ENCODE measurements around the gene DALRD3. TPM values are rescaled to one million over a fixed set of nuclear protein-coding genes. Genes with fewer than 3 reads are reported as not detected.

The DALRD3 gene
- polyA plus RNA-seq, 10 donors = 24.6 to 35.1 (median 29.1) TPM

GRCh38 chr3:49006408-49007067, 11.8 kb downstream of the DALRD3 start:
- peak in 1 of 3 donors; percentile 76 for DNase-seq

GRCh38 chr3:49005998-49006397, 12.4 kb downstream of the DALRD3 start:
- no peak for DNase-seq

GRCh38 chr3:49005303-49005680, 13.1 kb downstream of the DALRD3 start:
- DNase-seq = no peak

DNA sequence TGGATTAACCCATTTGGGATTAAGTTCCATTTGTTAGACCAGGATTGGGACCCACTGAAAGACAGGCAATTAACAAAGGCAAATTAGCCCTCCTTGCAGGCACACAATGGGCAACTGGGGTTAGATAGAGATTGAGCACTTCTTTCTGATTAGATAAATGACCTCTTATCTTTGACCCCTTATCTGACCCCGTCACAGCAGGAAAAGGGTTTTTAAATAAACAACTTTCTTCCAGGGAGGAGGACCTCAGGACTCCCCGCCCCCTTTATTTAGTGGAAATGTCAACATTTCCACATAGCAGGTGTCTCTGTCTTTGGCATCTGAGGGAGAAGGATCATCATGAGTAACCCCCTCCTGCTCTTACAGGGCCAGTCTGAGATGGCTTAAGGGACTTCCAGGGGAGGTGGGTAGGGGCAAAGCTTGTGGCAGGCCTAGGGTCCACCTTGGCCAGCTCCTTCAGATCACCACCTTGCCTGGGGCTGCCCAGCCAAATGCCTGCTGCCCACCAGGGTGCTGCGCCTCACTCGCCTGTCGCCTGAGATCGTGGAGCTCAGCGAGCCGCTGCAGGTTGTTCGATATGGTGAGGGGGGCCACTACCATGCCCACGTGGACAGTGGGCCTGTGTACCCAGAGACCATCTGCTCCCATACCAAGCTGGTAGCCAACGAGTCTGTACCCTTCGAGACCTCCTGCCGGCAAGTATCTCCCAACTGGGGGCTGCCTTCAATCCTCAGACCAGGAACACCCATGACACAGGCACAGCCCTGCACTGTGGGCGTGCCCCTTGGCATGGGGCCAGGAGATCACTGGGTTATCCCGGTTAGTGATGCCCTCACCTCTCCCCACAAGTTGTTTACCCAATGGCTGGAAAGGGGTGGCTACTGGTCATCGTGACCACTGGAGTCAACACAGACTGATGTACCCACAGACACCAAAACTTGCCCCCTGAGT, 13.8 kb downstream of the DALRD3 start:
- no peak for DNase-seq

GRCh38 chr3:49001155-49001554, 17.2 kb downstream of the DALRD3 start:
- DNase-seq = no peak

- DNase-seq = no peak
Measured at GRCh38 chr3:48999085-48999858, 19.1 kb downstream of the DALRD3 start.

DNA sequence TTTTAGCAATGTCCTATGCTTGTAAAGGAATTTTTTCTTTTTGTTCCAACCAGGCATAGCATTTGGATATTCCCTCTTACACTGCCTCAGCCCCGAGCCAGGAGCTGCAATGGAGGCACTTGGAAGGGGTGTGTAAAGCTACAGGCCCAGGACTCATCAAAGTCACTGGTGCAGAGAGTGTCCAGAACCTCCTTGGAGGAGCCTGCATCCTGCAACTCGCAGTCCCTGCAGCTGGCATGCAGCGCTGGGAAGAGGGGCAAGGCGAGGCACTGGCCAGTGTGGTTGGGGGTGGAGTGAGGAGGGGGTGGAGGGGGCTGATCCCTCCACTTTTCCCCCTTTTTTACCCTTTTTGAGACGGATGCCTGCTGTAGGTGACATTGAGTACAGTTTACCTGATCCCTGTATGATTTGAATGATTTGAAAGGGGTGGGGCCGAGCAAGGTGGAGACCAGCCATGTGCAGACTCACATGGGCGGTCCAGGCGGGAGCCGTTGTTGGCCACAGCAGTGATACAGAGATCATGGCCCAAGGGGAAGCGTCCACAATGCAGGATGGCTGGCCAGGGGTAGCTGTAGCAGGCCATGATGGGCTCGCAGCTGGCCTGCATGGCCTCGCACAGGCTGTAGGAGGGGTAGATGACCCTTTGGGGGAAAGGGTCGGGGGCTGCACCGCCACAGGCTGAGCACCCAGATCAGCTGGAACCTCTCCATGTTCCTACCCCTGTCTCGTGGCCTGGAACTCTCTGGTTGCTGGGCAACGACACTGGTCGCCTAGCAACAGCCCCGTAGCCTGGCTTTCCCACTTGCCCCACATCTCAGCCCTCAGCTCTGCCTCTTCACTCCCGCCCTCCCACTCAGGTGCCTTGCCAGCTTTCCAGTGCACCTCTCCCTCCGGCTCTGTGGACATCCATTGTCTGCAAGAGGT, 20.4 kb downstream of the DALRD3 start:
- DNase-seq = no peak

- no peak for DNase-seq
Measured at GRCh38 chr3:48997102-48997635, 21.2 kb downstream of the DALRD3 start.

- no peak for DNase-seq
Measured at GRCh38 chr3:48996640-48997039, 21.7 kb downstream of the DALRD3 start.

- DNase-seq = no peak
Measured at GRCh38 chr3:48993834-48994233, 24.5 kb downstream of the DALRD3 start.

GRCh38 chr3:48991851-48992545, 26.4 kb downstream of the DALRD3 start:
- no peak for DNase-seq

GRCh38 chr3:48990636-48991469, 27.5 kb downstream of the DALRD3 start:
- peak in 1 of 3 donors; percentile 62 for DNase-seq

GRCh38 chr3:48989796-48990635, 28.4 kb downstream of the DALRD3 start, which contains the start of gene P4HTM:
TSS of gene P4HTM (plus strand) at chr3:48990241. CDS start at chr3:48990257, 16 bp downstream.
- peak; percentile 90 to 96 (median 91) for DNase-seq

DNA sequence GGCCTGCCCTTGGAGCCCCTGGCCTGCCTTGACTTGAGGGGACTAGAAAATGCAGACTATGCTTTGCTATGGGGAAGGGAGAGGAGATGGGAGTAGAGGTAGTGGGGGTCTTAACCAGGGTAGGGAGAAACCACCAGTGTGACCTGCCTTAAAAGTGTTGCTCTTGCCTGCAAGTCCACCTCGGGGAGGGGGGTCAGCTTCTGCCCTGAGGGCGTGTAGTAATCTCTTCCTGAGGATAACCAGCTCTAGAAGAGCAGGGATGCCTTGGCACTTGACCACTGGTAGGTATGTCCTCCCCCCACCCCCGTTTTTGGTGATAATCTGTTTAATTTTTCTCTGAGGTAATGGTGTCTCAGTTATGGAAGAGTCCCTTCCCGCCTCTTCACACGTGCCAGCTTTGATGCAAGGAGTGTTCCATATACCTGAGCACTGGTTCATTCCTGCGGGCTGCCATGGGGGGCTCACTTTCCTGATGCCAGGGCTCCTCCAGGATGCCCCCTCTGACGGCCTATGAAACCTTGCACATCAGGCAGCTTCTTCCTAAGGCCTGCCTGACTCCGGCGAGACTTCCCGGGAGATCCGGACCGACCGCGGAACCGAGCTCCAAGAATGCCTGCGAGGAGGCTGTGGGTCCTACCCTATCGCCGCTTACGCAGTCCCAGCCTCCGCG, 29.1 kb downstream of the DALRD3 start:
- DNase-seq = peak in 1 of 3 donors; percentile 38

DNA sequence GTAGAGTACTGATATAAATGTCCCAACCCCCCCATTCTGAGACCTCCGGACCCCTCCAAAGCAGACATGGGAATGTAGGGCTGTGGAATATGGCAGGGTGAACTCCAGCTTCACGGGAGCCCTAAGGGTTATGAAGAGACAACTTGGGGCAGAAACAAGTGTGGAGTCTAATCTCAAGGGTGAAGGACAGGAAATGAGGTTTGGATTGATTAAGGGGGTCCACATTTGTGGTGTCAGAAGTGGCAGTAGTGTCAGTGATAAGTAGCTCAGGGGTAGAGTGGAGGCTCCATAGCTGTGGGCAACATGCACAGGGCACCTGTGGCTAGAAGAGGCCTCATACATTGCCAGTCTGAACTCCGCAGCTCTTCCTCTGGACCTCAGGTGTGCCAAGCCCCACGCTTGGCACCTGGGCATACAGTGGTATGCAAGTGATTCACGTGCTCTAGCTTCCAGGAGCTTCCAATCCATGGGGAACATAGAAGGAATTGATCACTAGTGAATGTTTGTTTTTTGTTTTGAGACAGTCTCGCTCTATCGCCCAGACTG, 32.5 kb downstream of the DALRD3 start:
- no peak for DNase-seq

- DNase-seq = no peak
Measured at GRCh38 chr3:48984663-48985062, 33.7 kb downstream of the DALRD3 start.

DNA sequence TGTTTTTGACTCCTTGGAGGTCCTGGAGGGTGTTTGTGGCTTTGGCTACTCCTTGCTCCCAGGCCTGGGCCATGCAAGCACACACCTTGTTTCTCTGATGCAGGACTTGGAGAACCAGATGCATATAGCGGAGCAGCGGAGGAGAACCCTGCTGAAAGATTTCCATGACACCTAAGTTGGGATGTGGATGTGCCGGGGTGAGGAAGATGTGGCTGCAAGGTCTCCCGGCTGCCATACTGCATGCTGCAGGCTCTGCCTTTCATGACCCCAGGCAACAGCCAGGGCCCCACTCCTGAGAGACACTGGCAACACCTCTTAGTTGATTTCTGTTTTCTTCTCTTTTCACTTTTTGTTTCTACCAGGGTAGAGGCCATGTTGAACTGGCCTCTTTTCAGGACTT, 35.3 kb downstream of the DALRD3 start:
- DNase-seq = no peak
